ENCODE data around the gene CCNY. TPM values are rescaled to one million over a fixed set of nuclear protein-coding genes. Genes with fewer than 3 reads are reported as not detected.

The CCNY gene
- total and polyA plus RNA-seq, 2 of the 13 experiments (the other 11 are each of a cell fraction or from before 2014, with no cell fraction given): 48.2 to 54.7 TPM

DNA sequence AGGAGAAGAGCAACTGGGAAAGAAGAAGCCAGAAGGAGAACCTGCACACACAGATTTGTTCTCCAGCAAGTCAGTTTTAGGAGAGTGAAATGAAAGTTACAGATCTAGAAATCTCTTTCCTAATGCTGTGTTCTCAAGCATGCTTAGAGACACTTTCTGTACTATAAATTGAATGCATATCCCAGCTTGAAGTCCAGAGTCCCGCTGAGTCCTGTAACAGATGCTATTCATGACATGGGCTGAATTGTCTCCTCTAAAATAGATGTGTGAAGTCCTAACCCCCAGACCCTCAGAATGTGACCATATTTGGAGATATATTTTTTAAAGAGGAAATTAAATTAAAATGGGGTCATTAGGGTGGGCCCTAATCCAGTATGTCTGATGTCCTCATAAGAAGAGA, 222.0 kb downstream of the CCNY start:
- no peak overlapping the region for H2AFZ ChIP-seq (ENCODE audit: low read length)
- ATAC-seq: no peak
- 100% methylated on average over 1 of the region's 1 CpG for WGBS (ENCODE audit: low lambda C conversion rate)
- H3K4me3 ChIP-seq (replicated peaks in 1 of 3; ENCODE audit: insufficient read depth in 1 of 3, low read depth in 2 of 3, low read length in 3 of 3): no peak overlapping the region
- ChIA-PET CTCF (ENCODE audit: low intra/inter-chr PET ratio, low total read pairs) (no interaction called here), POLR2A (no interaction called here)
- intact Hi-C loops (cut with micrococcal nuclease; ENCODE audit: unreplicated experiment): no loop called here
- no peaks in the 10 kb centered on the region for H3K9me3 ChIP-seq (ENCODE audit: low read length)
- TF ChIP-seq ZNF878 (CRISPR knock-in tag; IDR thresholded peaks at IDR 0.05) (no peak), STAT5B (CRISPR knock-in tag; IDR thresholded peaks at IDR 0.05) (no peak), NFKBIZ (CRISPR knock-in tag; IDR thresholded peaks at IDR 0.05) (no peak)
- TF ChIP-seq, protein P1, sequence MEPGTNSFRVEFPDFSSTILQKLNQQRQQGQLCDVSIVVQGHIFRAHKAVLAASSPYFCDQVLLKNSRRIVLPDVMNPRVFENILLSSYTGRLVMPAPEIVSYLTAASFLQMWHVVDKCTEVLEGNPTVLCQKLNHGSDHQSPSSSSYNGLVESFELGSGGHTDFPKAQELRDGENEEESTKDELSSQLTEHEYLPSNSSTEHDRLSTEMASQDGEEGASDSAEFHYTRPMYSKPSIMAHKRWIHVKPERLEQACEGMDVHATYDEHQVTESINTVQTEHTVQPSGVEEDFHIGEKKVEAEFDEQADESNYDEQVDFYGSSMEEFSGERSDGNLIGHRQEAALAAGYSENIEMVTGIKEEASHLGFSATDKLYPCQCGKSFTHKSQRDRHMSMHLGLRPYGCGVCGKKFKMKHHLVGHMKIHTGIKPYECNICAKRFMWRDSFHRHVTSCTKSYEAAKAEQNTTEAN (CRISPR knock-in tag; conservative IDR thresholded peaks at IDR 0.05): no peak
- BruUV-seq (replicated peaks): no TSS peak
- no peak overlapping the region for H3K27ac ChIP-seq (ENCODE audit: extremely low read length, insufficient read depth, low read length)
- H3K79me2 ChIP-seq (ENCODE audit: insufficient read depth, low read length): no peaks in the 10 kb centered on the region
- FAIRE-seq: no peak
- in situ Hi-C loops (cut with HindIII; ENCODE audit: extremely low pct_ligation_motif_present, low pct_unique_long_range_greater_than_20kb): loop anchor here (25.0 kb wide), 1 partner anchor 446 kb away; no protein-coding TSS in a partner anchor
- H3K4me1 ChIP-seq (ENCODE audit: insufficient read depth, low read length): no peaks in the 10 kb centered on the region
- H3K27me3 ChIP-seq (ENCODE audit: control insufficient read depth in 1 of 2, insufficient read depth in 2 of 2, low read length in 2 of 2): no peaks in the 10 kb centered on the region
- H3K36me3 ChIP-seq (replicated peaks in 1 of 2; ENCODE audit: control insufficient read depth in 1 of 2, insufficient read depth in 2 of 2, low read length in 2 of 2): peaks cover 10 to 53% of the 10 kb centered on the region in 2 experiments; a peak in 4 of 5 replicates
- H3K9ac ChIP-seq (ENCODE audit: insufficient read depth, low read depth, low read length): no peak overlapping the region
- no peak for DNase-seq (ENCODE audit: low spot score)
- H4K20me1 ChIP-seq (ENCODE audit: insufficient read depth, low read length): no peaks in the 10 kb centered on the region
- no peak overlapping the region for H3K4me2 ChIP-seq (ENCODE audit: low read depth, low read length)

DNA sequence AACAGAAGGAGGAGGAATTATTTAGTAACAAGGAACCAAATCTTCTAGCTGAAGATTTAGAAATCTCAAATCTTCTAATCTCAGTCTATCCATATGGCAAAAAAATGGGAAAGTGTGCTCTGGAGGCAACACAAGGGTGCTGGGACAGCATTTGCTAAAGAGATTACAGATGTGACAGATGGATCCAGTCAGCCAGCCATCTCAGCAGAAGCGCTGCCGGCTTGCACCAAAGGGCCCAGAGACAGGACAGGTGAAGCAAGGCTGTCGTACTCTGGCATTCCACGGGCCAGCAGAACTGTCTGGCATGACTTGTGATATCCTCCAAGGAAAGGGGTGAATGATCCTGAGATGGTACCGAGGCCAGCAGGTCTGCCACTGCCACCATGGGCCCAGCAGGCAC, 223.1 kb downstream of the CCNY start:
- in situ Hi-C loops (cut with HindIII; ENCODE audit: extremely low pct_ligation_motif_present, low pct_unique_long_range_greater_than_20kb) (loop anchor here (25.0 kb wide), 1 partner anchor 447 kb away; no protein-coding TSS in a partner anchor), intact Hi-C loops (cut with micrococcal nuclease; ENCODE audit: unreplicated experiment) (no loop called here)
- Histone ChIP-seq H3K79me2 (ENCODE audit: insufficient read depth, low read length) (no peaks in the 10 kb centered on the region), H3K36me3 (replicated peaks in 1 of 2; ENCODE audit: control insufficient read depth in 1 of 2, insufficient read depth in 2 of 2, low read length in 2 of 2) (peaks cover 9 to 46% of the 10 kb centered on the region in 2 experiments), H3K9ac (ENCODE audit: insufficient read depth, low read depth, low read length) (no peak overlapping the region), H3K4me1 (ENCODE audit: insufficient read depth, low read length) (no peaks in the 10 kb centered on the region), H3K4me2 (ENCODE audit: low read depth, low read length) (no peak overlapping the region), H4K20me1 (ENCODE audit: insufficient read depth, low read length) (no peaks in the 10 kb centered on the region), H3K9me3 (ENCODE audit: low read length) (no peaks in the 10 kb centered on the region), H3K27ac (ENCODE audit: extremely low read length, insufficient read depth, low read length) (no peak overlapping the region), H3K4me3 (replicated peaks in 1 of 3; ENCODE audit: insufficient read depth in 1 of 3, low read depth in 2 of 3, low read length in 3 of 3) (no peak overlapping the region), H3K27me3 (ENCODE audit: control insufficient read depth in 1 of 2, insufficient read depth in 2 of 2, low read length in 2 of 2) (no peaks in the 10 kb centered on the region), H2AFZ (ENCODE audit: low read length) (no peak overlapping the region)
- ATAC-seq (no peak), FAIRE-seq (no peak), DNase-seq (ENCODE audit: low spot score) (no peak)
- CTCF ChIA-PET (ENCODE audit: low intra/inter-chr PET ratio, low total read pairs): no interaction called here
- POLR2A ChIA-PET: no interaction called here
- no peak for TF ChIP-seq HIVEP1 (CRISPR knock-in tag; IDR thresholded peaks at IDR 0.05)
- no peak for TF ChIP-seq ZNF772 (CRISPR knock-in tag; IDR thresholded peaks at IDR 0.05)
- no peak for TF ChIP-seq ZNF776 (CRISPR knock-in tag; IDR thresholded peaks at IDR 0.05)
- no peak for TF ChIP-seq CBFB (CRISPR knock-in tag; IDR thresholded peaks at IDR 0.05)
- TF ChIP-seq POGZ (CRISPR knock-in tag; IDR thresholded peaks at IDR 0.05): no peak
- no peak for TF ChIP-seq SPEN (CRISPR knock-in tag; IDR thresholded peaks at IDR 0.05; ENCODE audit: low read depth)
- no peak for TF ChIP-seq SETDB1 (CRISPR knock-in tag; IDR thresholded peaks at IDR 0.05; ENCODE audit: borderline replicate concordance)
- TF ChIP-seq SMARCE1 (IDR thresholded peaks at IDR 0.05; ENCODE audit: borderline replicate concordance): no peak
- no peak for TF ChIP-seq NFYB (CRISPR knock-in tag; IDR thresholded peaks at IDR 0.05)
- BruUV-seq (replicated peaks): no TSS peak
- WGBS (ENCODE audit: low lambda C conversion rate): 94% methylated on average over 2 of the region's 5 CpGs

Data from HepG2 (cell line).